ENCODE results near the gene FAM124A. TPM values are rescaled to one million over a fixed set of nuclear protein-coding genes. Genes with fewer than 3 reads are reported as not detected.

The FAM124A gene
- total and polyA plus RNA-seq, 2 of the 8 experiments (the other 6 are each of a cell fraction or from before 2014, with no cell fraction given), result 40.7 to 49.9 TPM

DNA sequence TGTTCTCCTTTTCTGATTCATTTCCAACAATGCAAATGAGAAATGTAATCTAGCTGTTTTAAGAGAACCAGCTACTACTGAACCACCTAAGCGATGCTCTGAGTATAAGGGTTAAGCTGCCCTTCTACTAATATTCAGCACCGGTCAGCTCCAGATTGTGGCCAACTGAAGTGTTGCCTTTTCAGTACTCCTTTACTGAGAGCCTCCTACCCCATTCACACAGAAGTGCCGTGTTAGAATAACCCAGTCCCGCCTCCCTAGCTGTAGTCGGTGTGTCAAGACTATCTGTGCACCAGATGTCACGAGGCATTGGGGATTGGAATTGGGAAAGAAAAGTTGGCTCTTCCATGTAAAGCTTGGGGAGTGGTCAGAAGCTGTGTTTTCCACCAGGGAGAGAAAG, 45.4 kb downstream of the FAM124A start:
- Histone ChIP-seq H2BK120ac (replicated peaks; ENCODE audit: low read depth, low read length) (no peak overlapping the region), H3K4me2 (ENCODE audit: insufficient read depth in 1 of 2, low read depth in 2 of 2, low read length in 2 of 2) (no peak overlapping the region), H3K4me1 (replicated peaks in 1 of 4; ENCODE audit: control insufficient read depth in 3 of 4, insufficient read depth in 4 of 4, low read length in 3 of 4) (peaks cover 0 to 16% (median 4%) of the 10 kb centered on the region in 4 experiments; a peak in 6 of 7 replicates), H2AK5ac (ENCODE audit: low read depth, low read length) (no peak overlapping the region), H3K9ac (replicated peaks in 1 of 4; ENCODE audit: extremely low read depth in 1 of 4, low read depth in 3 of 4, low read length in 3 of 4) (no peak overlapping the region), H2BK12ac (ENCODE audit: low read depth, low read length) (no peak overlapping the region), H3K14ac (ENCODE audit: insufficient read length) (no peak overlapping the region), H4K20me1 (replicated peaks in 1 of 2; ENCODE audit: control insufficient read depth in 1 of 2, insufficient read depth in 2 of 2, low read length in 2 of 2) (peaks cover 0 to 7% of the 10 kb centered on the region in 2 experiments), H3K23me2 (ENCODE audit: low read depth, low read length) (no peaks in the 10 kb centered on the region), H3K56ac (replicated peaks; ENCODE audit: insufficient read length, low read depth, low read length) (no peak overlapping the region), H2AFZ (ENCODE audit: low read length) (no peak overlapping the region), H2BK5ac (ENCODE audit: low read depth, low read length) (no peak overlapping the region), H3K4me3 (ENCODE audit: extremely low read depth in 1 of 4, insufficient read depth in 2 of 4, low read depth in 3 of 4, low read length in 4 of 4) (no peak overlapping the region), H3K4ac (replicated peaks; ENCODE audit: insufficient read length, low read depth, low read length) (no peak overlapping the region), H3K79me1 (ENCODE audit: low read depth, low read length) (peaks cover 14% of the 10 kb centered on the region), H3K9me3 (ENCODE audit: insufficient read depth in 2 of 2, low read depth in 1 of 2, low read length in 1 of 2) (no peaks in the 10 kb centered on the region), H4K5ac (ENCODE audit: insufficient read length, low read depth, low read length) (no peak overlapping the region), H2BK20ac (ENCODE audit: low read length) (no peak overlapping the region), H4K8ac (ENCODE audit: extremely low read depth, insufficient read depth, low read length) (no peak overlapping the region), H2BK15ac (ENCODE audit: low read length) (no peak overlapping the region), H3K36me3 (ENCODE audit: control insufficient read depth in 2 of 4, insufficient read depth in 4 of 4, low read length in 3 of 4) (peaks cover 6 to 31% (median 12%) of the 10 kb centered on the region in 4 experiments; a peak in 6 of 8 replicates), H3K18ac (ENCODE audit: extremely low read depth, low read length) (no peak overlapping the region), H3K27me3 (replicated peaks in 1 of 4; ENCODE audit: control insufficient read depth in 3 of 4, extremely low read depth in 1 of 4, insufficient read depth in 3 of 4, low read length in 3 of 4) (no peaks in the 10 kb centered on the region), H3K79me2 (ENCODE audit: control insufficient read depth in 1 of 2, insufficient read depth in 2 of 2, low read length in 2 of 2) (peaks cover 0 to 16% of the 10 kb centered on the region in 2 experiments; a peak in 1 of 4 replicates), H3K23ac (ENCODE audit: insufficient read length) (no peak overlapping the region), H4K91ac (replicated peaks; ENCODE audit: insufficient read length, low read length) (no peak overlapping the region), H3K27ac (ENCODE audit: low read depth, low read length) (no peak overlapping the region)
- WGBS, 2 experiments (ENCODE audit: extremely low coverage in 1 of 2, insufficient coverage in 1 of 2, insufficient read length in 1 of 2, insufficient replicate concordance in 2 of 2, low coverage in 1 of 2, low lambda C conversion rate in 2 of 2, missing lambda C conversion rate in 1 of 2), result 95% methylated on average over 6 of the region's 6 CpGs; no CpG with 5 or more reads in 1 of the 2 experiments
- FAIRE-seq, result no peak
- CTCF ChIA-PET (ENCODE audit: partially characterized antibody), result interaction anchor here (0.8 to 10.6 kb wide), 9 partner anchors 9 to 147 kb away, joined by 3 to 93 read pairs (median 4); no protein-coding TSS in a partner anchor
- DNase-seq (ENCODE audit: low read depth in 1 of 2, low spot score in 2 of 2), result no peak
- POLR2A ChIA-PET (ENCODE audit: partially characterized antibody), result interaction anchor here (1.0 to 2.0 kb wide), 5 partner anchors 11 to 89 kb away, joined by 3 to 10 read pairs (median 5); no protein-coding TSS in a partner anchor
- TF ChIP-seq TBP (IDR thresholded peaks at IDR 0.05; ENCODE audit: low read depth, low read length) (no peak), SIN3A (conservative IDR thresholded peaks at IDR 0.05 in 1 of 2, IDR thresholded peaks at IDR 0.05 in 1 of 2; ENCODE audit: low read depth in 1 of 2, low read length in 2 of 2) (peak in 1 of 2 experiments; percentile 39; a peak in 1 of 4 replicates), HDAC2 (IDR thresholded peaks at IDR 0.05; ENCODE audit: borderline replicate concordance in 1 of 2, low read depth in 2 of 2, low read length in 2 of 2) (no peak)

Data from H1 (cell line).